ENCODE results near the gene CPXM2.

- no peak for TF ChIP-seq GATA2 (CRISPR knock-in tag; IDR thresholded peaks at IDR 0.05)
- TF ChIP-seq GABPB1 (CRISPR knock-in tag; IDR thresholded peaks at IDR 0.05), result no peak
- no peak for TF ChIP-seq SAFB2 (IDR thresholded peaks at IDR 0.05; ENCODE audit: borderline replicate concordance, low read depth, low read length, severe bottlenecking)
- no peak for TF ChIP-seq EZH2 (IDR thresholded peaks at IDR 0.05; ENCODE audit: borderline replicate concordance, low read depth, low read length)
- TF ChIP-seq IRF2 (CRISPR knock-in tag; IDR thresholded peaks at IDR 0.05), result no peak
- no peak for TF ChIP-seq CHD4 (IDR thresholded peaks at IDR 0.05; ENCODE audit: insufficient read depth, insufficient replicate concordance, low read depth, low read length, poor library complexity, severe bottlenecking)
- TF ChIP-seq CC2D1A (IDR thresholded peaks at IDR 0.05), result no peak
- no peak for TF ChIP-seq NFATC3 (IDR thresholded peaks at IDR 0.05)
- no peak for TF ChIP-seq MXD1 (CRISPR knock-in tag; IDR thresholded peaks at IDR 0.05; ENCODE audit: borderline replicate concordance, poor library complexity, severe bottlenecking)
These were observed 32.5 kb downstream of the CPXM2 start for GRCh38 chr10:123858907-123859652.

Data from K562 (cell line).